HEK293 (cell line): ENCODE data around the gene MX1.

Source experiments
- CTCF ChIA-PET: fragments of 350-600 bp; formaldehyde crosslinking; extraction: SDS; loops from one replicate; lab custom pipeline; 2021; ENCODE audit warnings: antibody characterized with exemption; lab: Yijun Ruan, JAX
- POLR2A ChIA-PET: fragments of 300-600 bp; formaldehyde crosslinking; extraction: SDS; loops from one replicate; lab custom pipeline; 2020; ENCODE audit warnings: antibody characterized with exemption, inconsistent platforms; lab: Yijun Ruan, JAX
- H3K27ac ChIP-seq: fragments of 200-500 bp; sonication (Bioruptor generic); 2 replicates; pipeline ENCODE4 v1.5.1; 2014; ENCODE audit warnings: low read depth, low read length, control low read depth, inconsistent platforms; ENCODE audit errors: extremely low read depth
- H3K36me3 ChIP-seq, 2 experiments: fragments of 200-500 bp in 1 of 2; sonication (Bioruptor generic) in 1 of 2; 1 replicate in 1 of 2; 2 replicates in 1 of 2; pipeline ENCODE4 v1.5.1; 2014 to 2017; ENCODE audit warnings: inconsistent platforms in 2 of 2, low read length in 2 of 2; ENCODE audit not compliant: control insufficient read depth in 2 of 2, insufficient read depth in 1 of 2
- H3K4me1 ChIP-seq: fragments of 200-500 bp; sonication (Bioruptor generic); 2 replicates; pipeline ENCODE4 v1.5.1; 2014; ENCODE audit warnings: mild to moderate bottlenecking, low read length, inconsistent platforms; ENCODE audit not compliant: control insufficient read depth, insufficient read depth
- H3K4me3 ChIP-seq: 2 replicates; pipeline ENCODE4 v1.5.1; 2011; ENCODE audit warnings: low read depth, mild to moderate bottlenecking, control low read depth, low read length, moderate library complexity
- H3K9me3 ChIP-seq: fragments of 200-500 bp; sonication (Bioruptor generic); 2 replicates; pipeline ENCODE4 v1.5.1; 2014; ENCODE audit warnings: low read depth, low read length, inconsistent platforms; ENCODE audit not compliant: control insufficient read depth, insufficient read depth
- BCL11B ChIP-seq: fragments of 450-650 bp; formaldehyde crosslinking; IDR thresholded peaks from 2 replicates; pipeline ENCODE4 v1.5.1; 2016; ENCODE audit warnings: low read depth, missing biosample characterization, missing genetic modification characterization
- EGR2 ChIP-seq: fragments of 450-650 bp; formaldehyde crosslinking; IDR thresholded peaks from 2 replicates; pipeline ENCODE4 v1.5.1; 2016; ENCODE audit warnings: low read depth, missing biosample characterization, missing genetic modification characterization
- KLF1 ChIP-seq: fragments of 450-650 bp; formaldehyde crosslinking; IDR thresholded peaks from 2 replicates; pipeline ENCODE4 v1.5.1; 2016; ENCODE audit warnings: missing biosample characterization, missing genetic modification characterization
- KLF10 ChIP-seq: fragments of 450-650 bp; IDR thresholded peaks from 2 replicates; pipeline ENCODE4 v1.5.1; 2018; ENCODE audit warnings: missing biosample characterization, mild to moderate bottlenecking, missing genetic modification characterization
- MEIS1 ChIP-seq: sonication (generic); formaldehyde crosslinking; IDR thresholded peaks from 2 replicates; pipeline ENCODE4 v1.8.1; 2022; ENCODE audit warnings: missing genetic modification reagents, mild to moderate bottlenecking, borderline replicate concordance
- TSHZ1 ChIP-seq: fragments of 450-650 bp; formaldehyde crosslinking; IDR thresholded peaks from 2 replicates; pipeline ENCODE4 v1.5.1; 2016; ENCODE audit warnings: missing biosample characterization, missing genetic modification characterization, borderline replicate concordance
- ZBTB44 ChIP-seq: fragments of 450-650 bp; IDR thresholded peaks from 2 replicates; pipeline ENCODE4 v1.5.1; 2018; ENCODE audit warnings: missing biosample characterization, mild to moderate bottlenecking, missing genetic modification characterization
- ZBTB49 ChIP-seq: fragments of 450-650 bp; formaldehyde crosslinking; IDR thresholded peaks from 2 replicates; pipeline ENCODE4 v1.5.1; 2016; ENCODE audit warnings: missing biosample characterization, missing genetic modification characterization, low read depth
- ZFHX2 ChIP-seq: fragments of 450-650 bp; formaldehyde crosslinking; conservative IDR thresholded peaks from 2 replicates; pipeline ENCODE4 v1.5.1; 2016; ENCODE audit warnings: missing biosample characterization, missing genetic modification characterization
- ZNF132 ChIP-seq: fragments of 450-650 bp; formaldehyde crosslinking; IDR thresholded peaks from 2 replicates; pipeline ENCODE4 v1.5.1; 2017; ENCODE audit warnings: missing biosample characterization, missing genetic modification characterization, borderline replicate concordance
- ZNF138 ChIP-seq: fragments of 450-650 bp; formaldehyde crosslinking; IDR thresholded peaks from 2 replicates; pipeline ENCODE4 v1.5.1; 2016; ENCODE audit warnings: missing biosample characterization, missing genetic modification characterization, borderline replicate concordance
- ZNF341 ChIP-seq: fragments of 450-650 bp; formaldehyde crosslinking; IDR thresholded peaks from 2 replicates; pipeline ENCODE4; 2016; ENCODE audit warnings: low read depth, missing biosample characterization, missing genetic modification characterization
- ZNF558 ChIP-seq: fragments of 450-650 bp; formaldehyde crosslinking; IDR thresholded peaks from 2 replicates; pipeline ENCODE4 v1.5.1; 2016; ENCODE audit warnings: missing biosample characterization, missing genetic modification characterization
- ZNF830 ChIP-seq: fragments of 450-650 bp; IDR thresholded peaks from 2 replicates; pipeline ENCODE4 v1.5.0; 2018; ENCODE audit warnings: missing biosample characterization, missing genetic modification characterization, low read depth, mild to moderate bottlenecking, moderate library complexity
- ZSCAN5A ChIP-seq: fragments of 450-650 bp; formaldehyde crosslinking; IDR thresholded peaks from 2 replicates; pipeline ENCODE4 v1.5.1; 2016; ENCODE audit warnings: missing biosample characterization, missing genetic modification characterization

The MX1 gene

DNA sequence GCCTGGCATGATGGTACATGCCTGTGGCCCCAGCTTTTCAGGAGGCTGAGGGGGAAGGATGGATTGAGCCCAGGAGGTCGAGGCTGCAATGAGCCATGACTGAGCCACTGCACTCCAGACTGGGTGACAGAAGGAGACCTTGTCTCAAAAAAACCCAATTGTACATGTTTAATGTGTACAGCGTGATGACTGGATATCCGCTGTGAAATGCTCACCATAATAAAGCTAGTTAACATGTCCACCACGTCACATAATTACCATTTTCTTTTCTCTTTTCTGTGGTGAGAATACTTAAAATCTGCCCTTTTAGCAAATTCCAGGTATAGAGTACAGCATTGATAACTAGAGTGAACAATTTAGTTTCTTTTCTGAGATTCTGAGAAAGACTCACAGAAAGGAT is 57.9 kb downstream of the MX1 start (continued):
- TF ChIP-seq TSHZ1 (tag by site-specific recombination) = no peak
- no peak for TF ChIP-seq KLF10 (tag by site-specific recombination)
- TF ChIP-seq, all 188 proteins: peak for 0

- H3K4me1 ChIP-seq = no peaks in the 10 kb centered on the region
- H3K27ac ChIP-seq = no peak overlapping the region
- H3K36me3 ChIP-seq = no peaks in the 10 kb centered on the region
- H3K4me3 ChIP-seq = no peak overlapping the region
- CTCF ChIA-PET = interaction anchor here (1.3 kb wide), 1 partner anchor 203 kb away, joined by 3 read pairs; no protein-coding TSS in a partner anchor
- POLR2A ChIA-PET = no interaction called here
- TF ChIP-seq EGR2 (tag by site-specific recombination) (peak; percentile 29; the same call in 1 of the 2 replicates), MEIS1 (CRISPR knock-in tag) (no peak), BCL11B (tag by site-specific recombination) (no peak), ZNF558 (tag by site-specific recombination) (no peak), ZNF830 (no peak), ZFHX2 (peak; percentile 10; the same call in 1 of the 2 replicates), ZNF132 (no peak), ZNF341 (tag by site-specific recombination) (no peak)
- no peaks in the 10 kb centered on the region for H3K9me3 ChIP-seq
Measured at GRCh38 chr21:41487082-41487481, 61.0 kb downstream of the MX1 start.

DNA sequence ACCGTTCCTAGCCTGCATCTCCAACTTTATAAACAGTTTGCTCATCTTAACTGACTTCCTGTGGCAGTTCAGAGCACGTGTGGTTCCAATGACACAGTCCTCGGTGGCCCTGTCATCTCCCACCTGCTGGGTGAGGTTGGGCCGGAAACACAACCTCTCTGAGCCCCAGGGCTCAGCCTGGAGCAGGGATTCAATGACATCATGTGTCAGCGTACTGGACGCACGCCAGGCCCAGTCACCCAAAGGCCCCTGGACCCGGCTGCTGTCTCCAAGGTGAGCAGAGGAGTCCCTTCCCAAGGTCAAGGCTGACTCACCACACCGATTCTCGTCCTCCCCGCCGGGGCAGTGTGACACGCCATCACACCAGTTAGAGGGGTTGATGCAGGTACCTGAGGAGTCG is 62.0 kb downstream of the MX1 start:
- H3K4me1 ChIP-seq = no peaks in the 10 kb centered on the region
- ChIA-PET POLR2A (no interaction called here), CTCF (no interaction called here)
- H3K36me3 ChIP-seq = no peaks in the 10 kb centered on the region
- TF ChIP-seq ZBTB49 (tag by site-specific recombination) (no peak), ZBTB44 (tag by site-specific recombination) (no peak), ZNF138 (tag by site-specific recombination) (no peak), ZSCAN5A (tag by site-specific recombination) (no peak), KLF1 (tag by site-specific recombination) (no peak)
- no peaks in the 10 kb centered on the region for H3K9me3 ChIP-seq
- no peak overlapping the region for H3K4me3 ChIP-seq
- no peak overlapping the region for H3K27ac ChIP-seq
